GM21390 (cell line): ENCODE results near the gene ABCF2.

Experiments
- ATAC-seq: cut with Tn5 transposase; IDR thresholded peaks from one replicate; pipeline ENCODE4 v1.9.1; 2021; ENCODE audit not compliant: unreplicated experiment

The ABCF2 gene

GRCh38 chr7:151175047-151175792 lies 51.8 kb downstream of the ABCF2 start:
- no peak for ATAC-seq

GRCh38 chr7:151174246-151175046 lies 52.6 kb downstream of the ABCF2 start:
- no peak for ATAC-seq

DNA sequence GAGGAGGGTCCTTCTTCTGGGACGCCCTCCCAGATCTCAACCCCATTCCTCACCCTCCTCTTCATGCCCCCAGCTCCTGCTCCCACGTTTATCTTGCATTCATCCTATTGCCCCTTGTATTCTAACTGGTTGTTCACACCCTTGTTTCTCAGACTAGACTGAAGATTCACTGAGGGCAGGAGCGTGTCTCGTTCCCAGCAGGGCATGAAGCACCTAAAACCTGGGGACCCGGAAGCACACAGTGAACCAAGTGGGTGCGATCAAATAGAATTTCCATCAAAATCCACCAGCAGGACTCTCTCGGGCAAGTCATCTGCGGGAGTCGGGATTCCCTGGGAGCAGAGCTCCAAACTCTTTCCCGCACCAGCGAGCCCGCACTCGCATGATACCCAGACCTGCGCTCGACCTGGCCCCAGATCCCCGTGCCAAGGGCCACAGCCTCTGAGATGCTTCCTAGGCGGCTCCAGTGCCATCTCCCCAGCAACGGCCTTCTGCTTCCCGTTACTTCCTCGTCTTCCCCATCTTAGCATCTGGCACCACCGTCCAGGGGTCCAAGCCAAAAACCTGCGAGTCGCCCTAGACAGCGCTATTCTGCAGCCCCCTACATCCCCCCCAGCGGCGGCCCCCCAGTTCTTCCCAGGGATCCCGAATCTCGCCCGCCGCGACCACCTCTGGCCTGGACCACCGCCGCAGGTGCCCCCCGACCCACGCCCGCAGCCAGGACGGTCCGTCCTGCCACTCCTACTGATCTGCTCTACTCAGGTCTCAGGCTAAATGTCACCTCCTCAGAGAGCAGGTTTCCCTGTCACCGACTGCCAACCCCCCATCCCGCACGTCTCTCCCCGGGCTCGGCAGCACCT lies 53.4 kb downstream of the ABCF2 start:
- ATAC-seq = no peak

GRCh38 chr7:151172273-151173141 lies 54.5 kb downstream of the ABCF2 start:
- ATAC-seq = peak; percentile 78

DNA sequence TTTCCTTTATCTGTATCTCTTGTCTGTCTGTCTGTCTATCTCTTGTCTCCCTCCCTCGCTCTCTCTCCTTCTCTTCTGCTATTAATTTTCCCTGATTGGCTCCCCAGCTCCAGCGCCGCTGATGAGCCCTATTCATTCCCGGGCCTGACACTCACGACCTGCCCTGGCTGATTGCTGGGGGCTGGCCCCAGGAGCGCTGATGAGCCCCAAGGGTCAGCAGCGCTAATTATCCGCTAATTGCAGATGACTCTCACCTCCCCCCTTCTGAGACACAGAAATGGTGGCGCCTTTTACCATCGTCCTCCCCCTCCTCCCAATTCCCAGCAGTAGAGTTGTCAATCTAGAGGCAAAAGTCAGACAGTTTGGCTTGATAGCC lies 58.2 kb downstream of the ABCF2 start:
- ATAC-seq = no peak

- peak; percentile 53 for ATAC-seq
These were observed 58.8 kb downstream of the ABCF2 start for GRCh38 chr7:151168003-151168786.

GRCh38 chr7:151167197-151167961 lies 59.6 kb downstream of the ABCF2 start, which contains the start of gene GBX1:
TSS of gene GBX1 (minus strand) at chr7:151167694. CDS start at chr7:151167548, 146 bp downstream.
- no peak for ATAC-seq

DNA sequence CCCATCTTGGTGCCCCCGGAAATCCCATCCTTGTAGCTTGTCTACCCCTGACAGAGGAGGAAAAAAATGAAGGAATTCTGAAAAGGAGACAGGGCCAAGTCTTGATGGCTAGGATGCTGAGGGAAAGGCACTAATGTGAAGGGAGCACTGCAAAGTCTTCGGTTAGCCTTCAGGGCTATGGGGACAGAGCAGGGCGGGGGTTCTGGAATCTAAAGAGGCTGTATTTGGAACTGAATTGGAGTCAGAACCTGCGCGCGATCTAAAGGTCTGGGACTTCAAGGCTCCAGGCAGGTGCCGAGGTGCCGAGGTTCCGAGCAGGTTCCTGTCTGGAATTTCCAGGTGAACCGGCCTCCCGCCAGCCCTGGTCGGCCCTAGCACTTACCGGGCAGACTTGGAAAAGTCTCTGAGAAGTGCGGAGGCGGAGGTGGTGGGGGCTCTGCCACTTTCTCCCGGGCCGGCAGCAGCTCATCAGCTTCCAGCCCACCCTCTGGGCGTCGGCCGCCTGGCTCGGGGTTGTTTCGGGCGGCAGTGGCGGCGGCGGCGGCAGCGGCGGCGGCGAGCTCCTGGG lies 60.3 kb downstream of the ABCF2 start:
- no peak for ATAC-seq
